ENCODE measurements around the gene NRF1. TPM values are rescaled to one million over a fixed set of nuclear protein-coding genes. Genes with fewer than 3 reads are reported as not detected.
A peak's percentile ranks its signal among the peaks of the same experiment; 100 is the strongest.

The NRF1 gene
- total and polyA plus RNA-seq, 9 donors, result 11.5 to 33.5 (median 21.7) TPM

- intact Hi-C loops (cut with DNase I), result no loop called here
- TF ChIP-seq POLR2A (IDR thresholded peaks at IDR 0.05) (no peak), EP300 (IDR thresholded peaks at IDR 0.05) (no peak)
- TF ChIP-seq, protein P1, sequence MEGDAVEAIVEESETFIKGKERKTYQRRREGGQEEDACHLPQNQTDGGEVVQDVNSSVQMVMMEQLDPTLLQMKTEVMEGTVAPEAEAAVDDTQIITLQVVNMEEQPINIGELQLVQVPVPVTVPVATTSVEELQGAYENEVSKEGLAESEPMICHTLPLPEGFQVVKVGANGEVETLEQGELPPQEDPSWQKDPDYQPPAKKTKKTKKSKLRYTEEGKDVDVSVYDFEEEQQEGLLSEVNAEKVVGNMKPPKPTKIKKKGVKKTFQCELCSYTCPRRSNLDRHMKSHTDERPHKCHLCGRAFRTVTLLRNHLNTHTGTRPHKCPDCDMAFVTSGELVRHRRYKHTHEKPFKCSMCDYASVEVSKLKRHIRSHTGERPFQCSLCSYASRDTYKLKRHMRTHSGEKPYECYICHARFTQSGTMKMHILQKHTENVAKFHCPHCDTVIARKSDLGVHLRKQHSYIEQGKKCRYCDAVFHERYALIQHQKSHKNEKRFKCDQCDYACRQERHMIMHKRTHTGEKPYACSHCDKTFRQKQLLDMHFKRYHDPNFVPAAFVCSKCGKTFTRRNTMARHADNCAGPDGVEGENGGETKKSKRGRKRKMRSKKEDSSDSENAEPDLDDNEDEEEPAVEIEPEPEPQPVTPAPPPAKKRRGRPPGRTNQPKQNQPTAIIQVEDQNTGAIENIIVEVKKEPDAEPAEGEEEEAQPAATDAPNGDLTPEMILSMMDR (IDR thresholded peaks at IDR 0.05), result no peak
- H3K27ac ChIP-seq, result no peak overlapping the region
- H3K9me3 ChIP-seq, result no peaks in the 10 kb centered on the region
- H3K4me3 ChIP-seq, result peak overlapping the region; percentile 37
- H3K27me3 ChIP-seq, result peaks cover 14% of the 10 kb centered on the region
- no peak for DNase-seq
- H3K36me3 ChIP-seq, result no peaks in the 10 kb centered on the region
- WGBS, 3 donors, result 1 to 2% (median 2%) methylated on average over 71 to 84 of the region's 84 CpGs
- peaks cover 5% of the 10 kb centered on the region for H3K4me1 ChIP-seq (ENCODE audit: insufficient read depth)
Observed at GRCh38 chr7:129778770-129779601, 167.5 kb downstream of the NRF1 start.

- Histone ChIP-seq H3K4me1 (ENCODE audit: insufficient read depth) (peaks cover 5% of the 10 kb centered on the region), H3K36me3 (no peaks in the 10 kb centered on the region), H3K4me3 (peak overlapping the region; percentile 37), H3K27me3 (peaks cover 14% of the 10 kb centered on the region), H3K9me3 (no peaks in the 10 kb centered on the region), H3K27ac (no peak overlapping the region)
- no peak for TF ChIP-seq POLR2A (IDR thresholded peaks at IDR 0.05)
- peak in 1 of 5 donors; percentile 31 for DNase-seq
- intact Hi-C loops (cut with DNase I), result no loop called here
- 0 to 1% (median 1%) methylated on average over 47 to 76 of the region's 76 CpGs for WGBS, 3 donors
Observed at GRCh38 chr7:129779602-129780256, 168.2 kb downstream of the NRF1 start.

- intact Hi-C loops (cut with DNase I), result no loop called here
- Histone ChIP-seq H3K9me3 (no peaks in the 10 kb centered on the region), H3K4me1 (ENCODE audit: insufficient read depth) (peaks cover 5% of the 10 kb centered on the region), H3K27me3 (peaks cover 14% of the 10 kb centered on the region), H3K4me3 (peak overlapping the region; percentile 37), H3K27ac (no peak overlapping the region), H3K36me3 (no peaks in the 10 kb centered on the region)
- DNase-seq, result peak in 1 of 5 donors; percentile 44
- WGBS, 3 donors, result 0 to 1% (median 1%) methylated on average over 17 to 64 of the region's 64 CpGs
- TF ChIP-seq POLR2A (IDR thresholded peaks at IDR 0.05) (no peak), EP300 (IDR thresholded peaks at IDR 0.05) (no peak)
- TF ChIP-seq, protein P1 (IDR thresholded peaks at IDR 0.05), result no peak
Observed at GRCh38 chr7:129780257-129780973, 168.9 kb downstream of the NRF1 start.

- intact Hi-C loops (cut with DNase I), result no loop called here
- 2 to 4% (median 3%) methylated on average over 53 to 55 of the region's 55 CpGs for WGBS, 3 donors
- Histone ChIP-seq H3K27me3 (peaks cover 14% of the 10 kb centered on the region), H3K27ac (no peak overlapping the region), H3K36me3 (no peaks in the 10 kb centered on the region), H3K9me3 (no peaks in the 10 kb centered on the region), H3K4me1 (ENCODE audit: insufficient read depth) (peaks cover 8% of the 10 kb centered on the region), H3K4me3 (peak overlapping the region; percentile 37)
- DNase-seq, result no peak
- TF ChIP-seq, protein P1 (IDR thresholded peaks at IDR 0.05), result no peak
- no peak for TF ChIP-seq POLR2A (IDR thresholded peaks at IDR 0.05)
- no peak for TF ChIP-seq EP300 (IDR thresholded peaks at IDR 0.05)
Observed at GRCh38 chr7:129780974-129781927, 169.7 kb downstream of the NRF1 start.

All from ovary (tissue), 9 donors.